Measurements from ENCODE around the gene KCNIP1. TPM values are rescaled to one million over a fixed set of nuclear protein-coding genes. Genes with fewer than 3 reads are reported as not detected.

Gene KCNIP1
- polyA plus RNA-seq, 1 donor: 2.4 TPM

DNA sequence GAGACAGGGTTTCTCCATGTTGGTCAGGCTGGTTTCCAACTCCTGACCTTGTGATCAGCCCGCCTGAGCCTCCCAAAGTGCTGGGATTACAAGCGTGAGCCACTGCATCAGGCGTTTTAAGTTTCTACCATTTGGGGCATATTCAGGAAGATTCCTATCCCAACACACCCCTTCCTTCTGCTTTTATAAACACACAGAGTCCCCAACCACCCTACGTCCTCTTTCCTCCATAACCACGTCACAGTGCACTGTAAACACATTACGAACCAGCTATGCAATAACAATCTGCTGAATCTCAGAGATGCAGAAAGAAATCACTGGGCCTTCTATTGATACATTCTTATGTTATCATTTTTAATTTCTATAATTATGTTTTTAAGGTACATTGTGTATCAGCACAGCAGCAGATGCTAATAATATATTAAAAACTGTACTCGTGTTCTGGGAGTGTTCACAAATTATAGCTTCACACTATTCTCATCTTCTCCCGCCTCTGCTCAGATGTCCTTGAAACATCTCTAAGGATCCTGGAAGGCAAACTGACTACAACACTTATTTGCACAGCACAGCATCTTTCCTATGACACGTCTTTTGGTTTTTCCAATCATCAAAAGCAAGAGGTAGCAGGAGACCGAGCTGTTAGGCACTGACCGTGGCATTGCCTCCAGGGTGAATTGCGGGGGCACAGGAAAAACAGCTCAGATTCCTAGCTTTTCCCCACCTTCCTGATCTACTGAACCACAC, 60.2 kb downstream of the KCNIP1 start:
- DNase-seq (ENCODE audit: low read depth): no peak

GRCh38 chr5:170565072-170565471, 61.3 kb downstream of the KCNIP1 start:
- DNase-seq (ENCODE audit: low read depth): no peak

DNA sequence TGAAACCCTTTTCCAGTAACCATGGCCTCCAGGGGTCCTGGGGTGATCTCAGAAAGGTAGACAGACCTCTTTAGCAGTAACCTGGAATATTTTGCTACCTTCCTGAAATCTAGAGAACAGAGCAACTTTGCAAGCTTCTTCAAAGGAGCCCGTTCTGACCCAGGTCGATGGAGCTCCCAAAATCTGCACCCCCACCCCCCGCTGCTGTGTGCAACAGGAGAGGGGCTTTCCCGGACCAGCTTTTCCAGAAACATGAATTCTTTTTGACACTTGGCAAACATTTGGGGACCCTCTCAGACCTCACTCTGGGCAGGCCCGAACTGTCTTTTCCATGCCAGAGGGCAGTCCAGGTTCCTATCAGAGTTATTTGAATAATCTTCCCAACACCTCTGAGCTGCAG, 65.3 kb downstream of the KCNIP1 start:
- DNase-seq (ENCODE audit: low read depth): no peak

DNA sequence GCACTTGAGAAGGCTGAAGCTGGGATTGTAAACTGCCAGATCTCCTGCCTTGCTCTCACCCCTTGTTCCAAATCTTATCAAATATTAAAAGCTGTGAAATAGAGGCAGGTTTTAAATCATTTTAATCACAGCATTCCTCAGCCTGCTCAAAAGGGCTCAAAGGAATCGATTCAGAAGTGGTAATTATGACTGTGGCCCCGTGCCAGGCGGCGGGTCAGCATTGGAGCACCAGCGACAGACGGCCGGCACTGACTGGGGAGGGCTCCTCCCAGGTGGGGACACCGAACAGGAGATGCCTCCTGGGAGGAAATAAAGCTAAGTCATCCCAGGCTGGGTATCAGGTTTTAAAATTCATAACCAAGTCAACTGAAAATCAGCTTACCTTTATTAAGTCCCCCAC, 66.7 kb downstream of the KCNIP1 start:
- no peak for DNase-seq (ENCODE audit: low read depth)

DNA sequence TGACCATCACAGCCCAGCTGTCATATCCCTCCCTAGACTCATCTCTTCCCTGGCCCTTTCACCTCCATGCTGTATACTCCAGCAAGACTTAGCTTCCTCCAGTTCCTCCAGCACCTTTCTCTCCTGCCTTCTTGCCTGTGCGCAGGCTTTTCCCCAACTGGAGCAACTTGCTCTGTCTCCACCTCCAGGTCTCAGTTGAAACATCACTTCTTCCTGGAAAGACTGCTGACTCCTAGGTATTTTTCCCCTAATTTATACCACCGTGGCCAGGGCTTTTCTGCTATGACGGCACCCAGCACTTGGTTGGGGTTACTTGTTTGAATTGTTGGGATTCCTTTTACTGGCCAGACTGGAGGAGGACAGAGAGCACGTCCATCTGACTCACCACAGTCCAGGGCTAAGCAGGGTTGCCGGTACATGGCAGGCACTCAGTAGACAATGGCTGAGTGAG, 67.5 kb downstream of the KCNIP1 start:
- no peak for DNase-seq (ENCODE audit: low read depth)

DNA sequence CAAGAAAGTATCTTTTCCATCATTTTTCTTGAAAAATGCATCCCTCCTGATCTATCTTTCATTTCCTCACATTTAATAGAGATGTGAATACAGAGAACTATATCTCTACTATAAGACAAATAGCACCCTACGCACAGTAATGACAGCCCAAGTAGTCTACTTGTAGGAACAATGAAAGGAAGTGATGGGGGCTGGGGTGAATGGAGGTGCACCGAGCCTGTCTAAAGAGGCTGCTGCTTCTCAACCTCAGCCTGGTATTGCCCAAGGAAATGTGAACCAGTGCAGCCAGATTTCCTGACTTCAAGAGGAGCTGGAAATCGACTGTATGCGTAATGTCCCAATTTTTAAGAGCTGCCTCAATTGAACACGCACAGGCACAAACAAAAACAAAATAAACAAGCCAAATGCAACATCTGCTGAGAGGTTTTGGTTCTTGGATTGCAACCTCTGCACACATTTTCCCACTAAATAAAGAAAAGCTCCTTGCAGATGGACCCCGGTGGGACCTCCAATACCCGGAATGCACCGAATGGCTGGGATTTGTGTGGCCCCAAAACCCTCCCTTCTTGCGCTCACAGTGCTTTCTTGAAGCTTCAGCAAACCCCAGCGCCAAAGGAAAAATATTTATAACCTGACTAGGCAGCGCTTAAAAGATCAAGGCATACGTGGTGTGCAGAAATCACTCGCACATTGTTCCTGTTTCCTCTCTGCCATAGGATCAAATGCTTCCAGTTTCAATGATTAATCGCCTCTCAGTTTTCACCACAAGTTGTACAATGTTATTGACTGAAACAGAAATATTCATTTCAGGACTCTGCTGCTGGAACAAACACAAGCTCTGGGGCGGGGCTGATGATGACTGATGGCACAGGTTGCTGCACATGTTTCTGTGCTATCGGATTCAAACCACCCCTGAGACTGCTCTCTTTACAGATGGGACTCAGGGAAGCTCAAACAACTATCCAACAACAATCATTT, 68.3 kb downstream of the KCNIP1 start:
- no peak for DNase-seq (ENCODE audit: low read depth)

DNA sequence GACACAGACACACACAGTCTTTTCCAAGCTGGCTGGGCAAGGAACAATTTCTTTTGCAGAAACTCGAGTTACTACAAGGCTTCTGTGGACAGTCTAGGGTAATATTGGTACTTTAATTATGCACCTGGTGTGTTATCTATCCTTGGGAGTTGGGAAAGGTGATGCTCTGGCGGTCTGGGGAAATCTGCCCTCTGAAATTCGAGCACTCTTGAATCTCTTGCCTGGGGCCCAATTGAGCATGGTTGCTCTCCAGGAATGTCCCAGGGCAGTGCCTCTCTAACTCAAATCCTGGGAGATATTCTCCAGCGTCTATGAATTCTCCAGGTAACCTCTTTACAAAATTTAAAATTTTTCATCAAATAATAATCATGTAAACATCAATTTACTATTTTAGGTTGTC, 69.3 kb downstream of the KCNIP1 start:
- no peak for DNase-seq (ENCODE audit: low read depth)

DNA sequence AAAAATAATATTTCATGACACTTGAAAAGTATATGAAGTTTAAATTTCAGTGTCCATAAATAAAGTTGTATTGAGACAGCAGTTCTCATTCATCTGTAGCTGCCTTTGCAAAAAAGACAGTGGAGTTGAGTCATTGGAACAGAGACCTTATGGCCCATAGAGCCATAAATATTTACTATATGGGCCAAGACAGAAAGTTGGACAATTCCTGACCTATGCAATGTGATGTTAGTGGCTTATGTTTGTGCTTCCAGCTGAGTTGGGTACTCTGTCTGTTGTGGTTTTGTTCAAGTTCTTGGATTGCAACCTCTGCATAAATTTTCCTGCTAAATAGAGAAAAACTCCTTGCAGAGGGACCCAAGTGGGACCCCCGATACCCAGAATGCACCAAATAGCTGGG, 69.8 kb downstream of the KCNIP1 start:
- DNase-seq (ENCODE audit: low read depth): no peak

GRCh38 chr5:170576602-170577535, 73.0 kb downstream of the KCNIP1 start:
- no peak for DNase-seq (ENCODE audit: low read depth)

GRCh38 chr5:170579601-170580000, 75.8 kb downstream of the KCNIP1 start:
- DNase-seq (ENCODE audit: low read depth): no peak

DNA sequence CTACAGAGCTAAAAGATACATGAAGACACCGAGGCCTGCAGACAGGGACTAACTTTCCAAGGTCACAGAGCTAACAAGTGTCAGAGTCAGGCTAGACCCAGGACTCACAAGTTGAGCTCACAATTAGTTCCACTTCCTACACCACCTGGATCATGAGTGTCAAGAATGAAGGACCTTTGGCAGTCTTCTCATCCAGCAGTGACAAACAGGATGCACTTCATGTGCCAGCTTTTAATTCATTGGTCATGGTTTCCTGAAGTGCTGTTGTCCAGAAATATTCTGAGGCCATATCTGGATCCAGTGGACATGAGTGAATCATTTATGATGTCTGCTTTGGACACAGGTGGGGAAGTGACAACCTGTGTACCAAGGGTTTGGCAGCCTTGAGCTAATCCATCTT, 77.4 kb downstream of the KCNIP1 start:
- DNase-seq (ENCODE audit: low read depth): no peak

- no peak for DNase-seq (ENCODE audit: low read depth)
These were observed 79.0 kb downstream of the KCNIP1 start for GRCh38 chr5:170582644-170583330.

DNA sequence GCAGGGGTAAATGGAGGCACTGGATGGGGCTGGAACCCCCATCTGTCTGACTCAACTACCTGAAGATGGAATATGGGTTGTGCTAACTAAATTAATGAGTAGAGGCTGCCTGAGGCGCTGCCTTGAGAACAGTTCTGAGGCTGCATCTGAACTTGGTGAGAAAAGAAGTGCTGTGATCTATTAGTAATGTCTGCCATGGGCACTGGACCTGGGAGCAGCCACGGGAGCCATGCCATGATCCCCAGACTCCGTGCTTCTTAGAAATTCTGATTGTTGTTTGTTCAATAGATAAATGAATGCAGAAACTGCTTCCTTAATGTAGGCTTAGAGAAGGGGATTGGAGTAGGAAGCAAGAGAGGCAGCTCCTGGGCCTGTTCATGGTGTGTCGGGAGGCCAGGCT, 80.2 kb downstream of the KCNIP1 start:
- no peak for DNase-seq (ENCODE audit: low read depth)

DNA sequence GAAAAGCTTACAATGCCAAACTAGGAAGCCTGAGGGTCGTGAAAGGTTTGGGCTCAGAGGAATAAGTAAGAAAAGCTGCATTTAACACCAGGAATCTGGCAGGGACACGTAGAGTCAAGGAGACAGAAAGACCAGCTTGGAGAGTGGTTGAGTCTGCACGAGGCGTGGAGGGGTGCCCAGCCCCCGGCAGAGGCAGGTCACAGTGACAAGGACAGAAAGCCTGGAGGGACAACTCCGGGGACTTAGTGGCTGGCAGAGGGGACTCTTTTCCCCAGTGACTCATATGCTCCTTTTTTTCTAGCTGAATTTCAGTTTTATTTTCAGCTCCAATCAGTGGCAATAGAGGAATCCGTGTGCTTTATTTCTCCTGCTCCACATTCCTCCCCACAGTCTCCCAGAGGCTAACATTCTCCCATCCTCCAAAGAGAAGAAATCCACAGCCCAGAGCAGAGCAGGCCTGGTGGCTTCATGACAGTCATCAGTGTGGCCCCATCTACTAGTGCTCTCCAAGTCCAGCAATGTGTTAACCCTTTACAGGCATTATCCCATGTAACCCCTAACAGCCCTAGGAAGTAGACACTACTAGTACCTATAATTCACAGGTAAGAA, 80.7 kb downstream of the KCNIP1 start:
- no peak for DNase-seq (ENCODE audit: low read depth)

DNA sequence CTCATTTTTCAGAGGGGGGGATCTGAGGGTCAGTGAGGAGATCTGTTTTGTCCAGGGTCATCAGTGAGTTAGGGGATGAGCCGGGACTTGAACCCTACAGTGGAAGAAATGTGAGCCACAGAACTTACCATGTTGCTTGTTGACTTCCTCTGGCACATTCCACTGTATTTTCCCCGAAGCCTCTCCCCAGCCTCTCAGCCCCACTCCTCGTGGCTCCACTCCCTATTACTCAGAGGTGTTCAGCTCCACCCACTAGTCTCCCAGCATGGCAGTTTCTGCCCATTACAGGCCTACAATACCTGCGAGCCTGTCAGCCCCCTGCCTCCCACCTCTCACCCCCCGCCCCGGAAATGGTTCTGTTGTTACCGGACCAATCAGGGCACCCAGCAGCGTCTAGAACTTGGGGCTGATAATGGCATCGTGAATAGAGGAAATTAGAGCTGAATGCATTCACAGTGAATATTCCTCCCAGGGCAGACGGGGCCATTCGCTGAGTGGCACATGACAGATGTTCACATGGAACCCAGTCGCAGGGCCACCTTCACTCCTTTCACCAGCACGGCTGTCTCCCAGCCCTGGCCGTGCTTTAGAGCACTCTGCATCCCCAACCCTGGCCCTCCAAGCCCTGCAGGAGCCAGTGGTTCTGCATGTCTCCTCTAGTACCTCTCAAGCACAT, 81.6 kb downstream of the KCNIP1 start:
- DNase-seq (ENCODE audit: low read depth): no peak

- DNase-seq (ENCODE audit: low read depth): no peak
These were observed 84.0 kb downstream of the KCNIP1 start for GRCh38 chr5:170587808-170588207.

- no peak for DNase-seq (ENCODE audit: low read depth)
These were observed 85.8 kb downstream of the KCNIP1 start for GRCh38 chr5:170589643-170590042.

DNA sequence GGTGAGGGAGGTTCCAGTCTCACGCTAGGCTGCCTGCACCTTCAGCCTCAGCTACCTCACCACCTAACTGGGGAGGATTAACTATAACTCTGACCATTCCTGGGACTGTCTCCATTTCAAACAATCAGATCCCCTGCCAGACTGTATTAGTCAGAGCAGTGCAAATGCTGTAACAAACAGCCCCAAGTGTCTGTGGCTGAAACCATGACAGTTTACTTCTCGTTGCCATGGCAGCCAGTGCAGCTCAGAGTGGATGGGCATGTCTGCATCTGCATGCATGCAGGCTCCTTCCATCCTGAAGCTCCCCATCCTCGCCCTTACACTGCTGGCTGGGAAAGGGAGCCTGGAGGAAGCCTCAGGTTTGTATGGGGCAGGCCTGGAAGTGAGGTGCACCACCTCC, 86.7 kb downstream of the KCNIP1 start:
- no peak for DNase-seq (ENCODE audit: low read depth)

DNA sequence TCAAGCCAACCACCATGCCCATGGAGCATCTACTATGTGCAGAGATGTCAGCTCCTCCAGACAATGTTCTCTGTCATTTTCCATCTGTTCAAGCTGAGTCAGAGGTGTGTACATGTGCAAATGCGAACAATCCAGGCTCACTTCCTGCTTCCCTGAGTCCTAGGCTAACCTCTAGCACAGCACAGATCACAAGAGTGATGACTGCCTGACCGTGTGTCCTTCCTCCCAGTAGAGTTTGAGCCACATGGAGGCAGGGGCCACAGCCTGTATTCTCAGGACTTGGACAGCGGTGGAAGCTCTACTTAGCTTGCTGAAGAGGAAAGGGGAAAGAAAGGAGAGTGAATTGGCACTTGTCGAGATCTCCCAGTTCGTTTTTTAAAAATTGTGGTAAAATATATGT, 87.2 kb downstream of the KCNIP1 start:
- DNase-seq (ENCODE audit: low read depth): no peak

DNA sequence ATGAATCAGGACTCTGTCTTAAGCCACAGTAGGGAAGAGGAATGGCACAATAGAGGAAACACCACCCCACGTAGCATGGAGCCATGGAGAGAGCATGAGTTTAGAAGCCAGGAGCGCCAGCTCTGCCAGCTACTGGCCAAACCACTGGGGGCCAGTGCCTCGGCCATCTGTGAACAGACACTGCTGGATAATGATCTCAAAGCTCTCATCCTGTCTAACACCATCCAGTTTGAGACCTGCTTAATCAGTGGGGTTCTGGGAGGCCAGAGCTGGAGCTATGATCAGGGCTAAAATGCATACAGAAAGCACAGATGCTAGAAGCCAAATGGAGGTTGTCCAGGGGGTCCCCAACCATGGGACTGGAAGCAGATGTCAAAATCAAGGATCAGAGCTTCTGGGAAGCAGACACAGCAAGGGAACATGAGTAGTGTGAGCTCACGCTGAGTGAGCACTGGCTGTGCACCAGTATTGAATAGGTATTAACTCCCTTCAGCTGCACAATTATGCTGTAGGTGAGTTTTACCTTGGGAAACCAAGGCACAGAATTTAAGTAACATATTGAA, 92.7 kb downstream of the KCNIP1 start:
- DNase-seq (ENCODE audit: low read depth): no peak
